DMS114 treated with DMSO at 0.1 percent for 48 hours (cell line): ENCODE results near the gene RND2.
"Not testable (repeated sequence)": the region's sequence is repeated elsewhere in the genome, so short reads cannot be mapped to it uniquely, and the experiment has no call there.

ENCODE experiments used
- DNase-seq: peaks from one replicate; lab custom pipeline; 2025; ENCODE audit not compliant: unreplicated experiment; lab: John Stamatoyannopoulos, UW

The RND2 gene, protein sequence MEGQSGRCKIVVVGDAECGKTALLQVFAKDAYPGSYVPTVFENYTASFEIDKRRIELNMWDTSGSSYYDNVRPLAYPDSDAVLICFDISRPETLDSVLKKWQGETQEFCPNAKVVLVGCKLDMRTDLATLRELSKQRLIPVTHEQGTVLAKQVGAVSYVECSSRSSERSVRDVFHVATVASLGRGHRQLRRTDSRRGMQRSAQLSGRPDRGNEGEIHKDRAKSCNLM

DNA sequence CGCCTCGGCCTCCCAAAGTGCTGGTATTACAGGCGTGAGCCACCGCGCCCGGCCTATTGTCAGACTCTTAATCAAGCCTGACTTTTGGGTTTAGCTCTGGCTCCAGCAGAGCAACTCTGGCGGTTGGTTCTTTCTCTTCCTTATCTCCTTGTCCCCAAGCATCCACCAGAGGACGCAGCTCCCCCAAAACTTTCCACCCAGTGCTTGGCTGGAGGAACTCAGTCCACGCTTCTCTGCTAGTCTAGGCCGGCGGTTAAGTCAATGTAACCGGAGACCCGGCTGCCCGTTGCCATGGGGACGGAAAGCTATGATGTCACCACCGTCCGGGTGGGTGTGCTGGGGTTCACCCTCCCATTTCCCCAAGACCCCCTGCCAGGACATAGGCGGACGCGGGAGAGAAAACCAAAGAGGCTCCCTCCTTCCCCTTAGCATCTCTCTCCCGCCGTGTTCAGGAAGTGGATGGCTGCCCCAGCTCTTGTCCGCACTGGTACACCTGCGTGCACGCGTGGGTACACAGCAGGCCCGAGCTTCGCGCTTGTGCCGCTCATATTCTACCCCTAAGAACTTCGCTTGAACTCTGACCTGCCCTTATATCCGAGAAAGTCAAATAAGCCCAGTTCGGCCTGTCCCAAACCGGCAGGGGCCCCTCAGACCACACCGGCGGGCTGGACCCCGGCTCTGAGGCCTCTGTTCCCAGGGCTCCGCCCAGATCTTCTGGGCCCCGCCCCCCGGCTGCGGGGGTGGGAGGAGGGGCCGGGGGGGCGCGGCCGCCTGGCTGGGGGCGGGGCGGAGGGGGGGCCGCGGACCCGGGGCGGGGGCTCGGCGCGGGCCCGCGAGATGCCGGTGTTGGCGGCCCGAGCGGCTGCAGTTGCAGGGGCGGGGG is at the start of gene RND2:
TSS of gene RND2 (plus strand) at position 825 of the 883 bp plus-strand sequence. CDS start 117 bp downstream, outside the sequence.
- DNase-seq: peak; percentile 80

DNA sequence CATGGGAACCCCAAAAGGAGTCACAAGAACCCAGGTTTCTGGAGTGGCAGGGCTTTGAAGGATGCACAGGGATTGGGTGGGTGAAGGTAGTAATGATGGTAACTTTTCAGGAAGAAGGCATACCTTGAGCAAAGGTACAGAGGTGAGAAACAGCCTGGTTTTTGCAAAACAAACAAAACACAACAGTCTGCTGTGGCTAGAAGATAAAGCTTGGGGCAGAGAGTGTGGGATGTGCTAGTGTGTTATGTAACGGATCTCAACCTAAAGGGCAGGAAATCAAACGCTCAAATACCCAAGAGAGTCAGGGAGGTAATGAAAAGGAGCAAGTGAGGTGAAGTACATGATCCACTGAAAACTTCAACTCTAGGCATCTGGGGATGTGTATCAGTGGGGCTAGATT is 49.8 kb upstream of the RND2 start:
- no peak for DNase-seq

DNA sequence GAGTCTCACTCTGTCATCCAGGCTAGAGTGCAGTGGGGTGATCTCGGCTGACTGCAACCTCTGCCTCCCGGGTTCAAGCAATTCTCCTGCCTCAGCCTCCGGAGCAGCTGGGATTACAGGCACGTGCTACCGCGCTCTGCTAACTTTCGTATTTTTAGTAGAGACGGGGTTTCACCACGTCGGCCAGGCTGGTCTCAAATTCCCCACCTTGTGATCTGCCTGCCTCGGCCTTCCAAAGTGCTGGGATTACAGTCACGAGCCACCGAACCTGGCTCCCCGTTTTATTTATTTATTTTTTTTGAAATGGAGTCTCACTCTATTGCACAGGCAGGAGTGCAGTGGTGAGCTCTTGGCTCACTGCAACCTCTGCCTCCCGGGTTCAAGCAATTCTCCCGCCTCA is 49.3 kb upstream of the RND2 start:
- DNase-seq: not testable (repeated sequence)

DNA sequence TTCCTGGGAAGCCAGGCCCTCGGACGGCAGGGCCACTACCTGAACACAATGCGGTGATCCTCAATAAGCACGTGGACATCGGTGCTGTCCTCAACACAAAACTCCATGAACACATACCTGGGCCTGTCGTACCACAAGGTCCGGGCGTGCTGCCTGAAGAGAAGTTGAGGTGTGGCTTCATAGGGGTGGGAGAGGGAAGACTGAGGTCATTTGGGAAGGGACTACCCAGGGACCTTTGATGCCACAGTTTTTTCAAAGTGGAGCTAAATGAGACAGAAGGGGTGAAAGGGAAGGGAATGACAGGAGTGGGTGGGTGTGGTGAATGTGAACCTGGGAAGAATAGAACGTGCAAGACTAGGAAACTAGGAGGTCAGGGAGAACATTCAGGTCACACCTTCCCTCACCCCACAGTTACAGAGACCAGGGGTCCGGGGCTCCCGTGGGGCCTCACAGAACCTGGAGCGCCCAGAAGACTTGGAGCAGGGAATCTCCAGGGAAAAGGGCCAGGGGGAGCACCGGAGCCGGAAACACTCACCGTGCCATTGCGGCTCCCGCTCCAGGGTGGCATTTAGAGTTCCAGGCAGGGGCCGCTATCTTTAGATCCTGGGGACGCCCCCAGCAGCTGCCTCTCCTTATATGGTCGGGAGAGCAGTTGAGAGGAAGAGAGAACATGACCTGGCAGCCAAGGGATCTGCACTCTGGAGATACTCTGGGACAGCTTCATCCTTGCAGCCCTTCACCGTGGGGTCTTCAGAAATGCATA is 45.3 kb upstream of the RND2 start, which contains the start of gene PTGES3L:
TSS of gene PTGES3L (minus strand) at position 570 of the 763 bp plus-strand sequence. CDS start at position 543, 27 bp downstream.
- peak; percentile 26 for DNase-seq

DNA sequence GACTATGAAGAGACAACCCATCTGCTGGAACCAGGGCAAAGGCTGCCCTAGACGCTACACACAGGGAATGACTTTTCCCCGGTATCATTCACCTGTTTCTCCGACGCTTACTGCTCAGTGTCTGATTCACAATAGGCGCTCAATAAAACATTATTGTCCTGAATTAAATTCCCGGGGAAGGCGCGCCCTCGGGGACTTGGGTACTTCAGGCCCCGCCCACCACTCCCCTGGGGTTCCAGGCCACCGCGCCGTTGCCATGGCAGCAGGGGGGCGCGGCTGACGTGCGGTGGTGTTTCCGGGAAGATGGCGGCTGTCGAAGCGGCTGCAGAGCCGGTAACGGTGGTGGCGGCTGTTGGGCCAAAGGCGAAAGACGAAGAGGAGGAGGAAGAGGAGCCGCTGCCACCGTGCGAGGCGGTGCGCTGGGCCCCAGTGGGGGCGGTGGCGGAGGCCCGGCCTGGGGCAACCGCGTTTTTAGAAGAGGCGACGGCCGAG is 44.7 kb upstream of the RND2 start, which contains the start of gene RUNDC1:
TSS of gene RUNDC1 (plus strand) at position 292 of the 492 bp plus-strand sequence. CDS start at position 304, 12 bp downstream.
- peak; percentile 54 for DNase-seq

DNA sequence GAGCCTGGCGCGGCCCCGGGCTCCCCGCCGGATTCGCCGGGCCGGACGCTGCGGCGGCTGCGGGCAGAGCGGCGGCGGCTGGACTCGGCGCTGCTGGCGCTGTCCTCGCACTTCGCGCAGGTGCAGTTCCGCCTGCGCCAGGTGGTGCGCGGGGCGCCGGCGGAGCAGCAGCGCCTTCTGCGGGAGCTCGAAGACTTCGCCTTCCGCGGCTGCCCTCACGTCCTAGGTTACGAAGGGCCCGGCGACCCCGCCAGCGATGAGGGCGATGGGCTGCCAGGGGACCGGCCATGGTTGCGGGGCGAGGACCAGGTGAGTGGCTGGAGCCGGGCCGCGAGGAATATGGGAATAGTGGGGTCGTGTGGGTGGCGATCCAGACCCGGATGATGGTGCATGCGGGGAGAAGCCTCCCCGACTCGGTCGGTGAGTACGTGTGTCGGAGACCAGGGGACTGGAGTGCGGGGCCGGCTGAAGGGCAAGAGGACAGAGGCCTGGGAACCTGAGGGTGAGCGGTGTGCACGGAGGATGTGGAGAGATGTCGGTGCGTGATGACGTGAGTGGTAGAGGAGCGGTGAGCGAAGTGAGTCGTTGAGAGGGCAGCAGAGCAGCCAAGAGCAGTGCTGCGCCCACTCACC is 44.1 kb upstream of the RND2 start:
- DNase-seq: no peak

DNA sequence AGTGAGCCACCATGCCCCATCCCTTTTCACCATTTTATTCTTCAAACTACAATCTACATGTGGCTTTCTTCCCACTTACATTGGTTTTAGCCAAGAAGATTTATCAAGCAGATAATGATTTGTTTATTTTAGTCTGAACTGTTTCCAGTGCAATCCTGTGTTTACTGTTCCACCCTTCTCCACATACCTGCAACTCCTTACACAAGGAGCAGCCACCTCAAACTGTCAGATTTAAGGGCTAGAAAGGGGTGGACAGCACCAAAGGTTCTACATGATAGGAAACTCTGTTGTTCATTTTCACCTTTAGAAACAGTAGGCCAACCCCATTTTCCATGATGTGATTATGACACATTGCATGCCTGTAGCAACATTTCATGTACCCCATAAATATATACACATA is 42.8 kb upstream of the RND2 start:
- no peak for DNase-seq

DNA sequence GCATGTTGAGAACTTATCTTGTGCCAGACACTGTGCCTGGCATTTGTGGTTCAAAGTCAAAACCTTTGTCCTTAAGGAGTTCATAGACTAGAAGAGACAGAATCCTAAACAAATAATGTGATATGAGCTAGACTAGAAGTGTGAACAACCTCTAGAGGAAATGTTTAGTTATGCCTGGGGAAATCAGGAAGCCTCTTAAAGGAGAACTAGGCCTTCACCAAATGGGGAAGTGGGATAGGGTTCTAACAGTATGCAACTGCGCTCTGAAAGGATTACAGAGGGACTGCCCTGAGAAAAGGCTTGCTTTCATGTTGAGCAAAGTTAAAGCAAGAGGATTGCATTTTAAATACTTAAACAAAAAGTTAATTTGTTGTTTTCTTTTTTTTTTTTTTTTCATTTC is 39.8 kb upstream of the RND2 start:
- DNase-seq: no peak

DNA sequence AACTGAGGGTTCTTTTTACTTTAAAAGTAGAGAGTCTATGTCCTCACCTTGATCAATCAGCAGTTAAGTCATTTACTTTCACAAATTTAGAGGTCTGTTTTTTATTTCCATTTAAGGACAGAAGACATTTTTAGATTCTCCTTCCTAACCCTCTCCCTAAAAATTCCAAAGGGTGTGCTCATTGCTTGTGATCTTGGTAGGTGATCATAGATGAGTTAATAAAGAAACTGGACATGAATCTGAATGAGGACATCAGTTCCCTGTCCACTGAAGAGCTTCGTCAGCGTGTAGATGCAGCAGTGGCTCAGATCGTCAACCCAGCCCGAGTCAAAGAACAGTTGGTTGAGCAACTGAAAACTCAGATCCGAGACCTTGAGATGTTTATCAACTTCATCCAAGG is 35.9 kb upstream of the RND2 start:
- DNase-seq: no peak

DNA sequence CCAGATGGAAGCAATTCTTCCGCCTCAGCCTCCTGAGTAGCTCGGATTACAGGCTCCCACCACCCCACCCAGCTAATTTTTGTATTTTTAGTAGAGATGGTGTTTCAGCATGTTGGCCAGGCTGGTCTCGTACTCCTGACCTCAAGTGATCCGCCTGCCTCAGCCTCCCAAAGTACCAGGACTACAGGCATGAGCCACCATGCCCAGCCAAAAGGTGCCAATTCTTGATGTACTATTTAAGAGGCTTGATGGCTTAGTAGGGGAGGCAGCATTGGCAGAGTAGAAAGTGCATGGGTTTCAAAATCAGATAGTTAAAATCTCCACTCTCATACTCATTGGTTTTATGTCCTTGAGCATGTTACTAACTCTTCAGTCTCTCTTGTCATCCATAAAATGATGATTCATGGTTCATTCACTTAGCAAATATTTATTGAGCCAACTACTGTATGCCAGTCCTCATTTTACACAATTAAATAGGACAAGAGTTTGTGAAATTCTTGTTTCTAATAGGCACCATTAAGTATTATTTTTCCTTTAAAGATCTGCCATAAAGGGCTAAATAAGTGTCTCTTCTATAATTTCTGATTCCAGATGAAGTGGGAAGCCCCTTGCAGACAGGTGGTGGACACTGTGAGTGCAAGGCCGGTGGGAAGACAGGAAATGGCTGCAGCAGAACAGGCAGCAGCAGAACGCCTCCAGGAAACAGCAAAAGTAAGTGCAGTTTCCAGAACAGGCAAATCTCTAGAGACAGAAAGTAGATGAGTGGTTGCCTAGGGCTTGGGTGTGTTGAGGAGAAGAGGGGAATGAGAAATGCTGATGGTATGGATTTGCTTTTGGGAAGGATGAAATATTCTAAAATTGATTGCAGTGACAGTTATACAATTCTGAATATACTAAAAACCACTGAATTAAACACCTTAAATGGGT is 35.0 kb upstream of the RND2 start:
- DNase-seq: no peak

DNA sequence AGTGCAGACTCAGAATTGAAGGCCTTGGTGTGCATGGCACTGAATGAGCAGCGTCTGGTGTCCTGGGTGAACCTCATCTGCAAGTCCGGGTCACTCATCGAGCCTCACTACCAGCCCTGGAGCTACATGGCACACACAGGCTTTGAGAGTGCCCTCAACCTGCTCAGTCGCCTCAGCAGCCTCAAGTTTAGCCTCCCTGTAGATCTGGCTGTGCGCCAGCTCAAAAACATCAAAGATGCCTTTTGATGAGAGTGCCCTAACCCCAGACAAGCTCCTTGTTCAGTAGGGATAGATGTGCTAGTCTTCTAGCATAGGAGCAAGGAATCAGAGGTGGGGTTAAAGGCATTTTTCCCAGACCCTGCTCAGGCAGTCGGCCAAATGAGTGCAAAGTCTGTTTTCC is 33.6 kb upstream of the RND2 start:
- DNase-seq: no peak

DNA sequence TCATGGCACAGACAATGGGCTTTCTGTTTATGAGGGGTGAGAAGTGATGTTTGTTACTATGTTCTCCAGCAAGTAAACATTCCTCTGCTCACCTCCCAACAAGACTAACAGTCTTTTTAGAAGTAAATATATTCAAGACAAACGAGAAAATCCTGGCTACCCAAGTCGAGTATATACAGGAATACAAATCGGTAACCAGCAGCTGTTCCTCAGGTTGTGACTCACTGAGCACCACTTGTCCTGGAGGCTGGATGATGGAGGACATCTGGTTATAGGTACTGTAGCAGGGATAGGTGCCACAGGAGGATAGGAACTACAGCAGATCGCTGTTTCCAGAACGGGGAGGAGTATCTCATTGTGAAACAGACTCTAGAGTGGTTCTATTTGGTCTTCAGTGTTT is 32.2 kb upstream of the RND2 start:
- no peak for DNase-seq

DNA sequence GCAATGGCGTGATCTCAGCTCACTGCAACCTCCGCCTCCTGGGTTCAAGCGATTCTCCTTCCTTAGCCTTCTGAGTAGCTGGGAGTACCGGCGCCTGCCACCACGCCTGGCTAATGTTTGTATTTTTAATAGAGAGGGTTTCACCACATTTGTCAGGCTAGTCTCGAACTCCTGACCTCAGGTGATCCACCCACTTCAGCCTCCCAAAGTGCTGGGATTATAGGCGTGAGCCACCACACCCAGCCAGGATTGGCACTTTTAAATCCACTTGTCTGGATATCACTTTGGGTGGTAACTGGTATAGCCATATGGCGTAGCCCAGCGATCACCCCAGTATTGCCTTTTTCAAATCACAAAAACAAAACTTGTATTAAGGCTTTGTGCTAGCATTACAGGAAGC is 31.1 kb upstream of the RND2 start:
- not testable (repeated sequence) for DNase-seq

DNA sequence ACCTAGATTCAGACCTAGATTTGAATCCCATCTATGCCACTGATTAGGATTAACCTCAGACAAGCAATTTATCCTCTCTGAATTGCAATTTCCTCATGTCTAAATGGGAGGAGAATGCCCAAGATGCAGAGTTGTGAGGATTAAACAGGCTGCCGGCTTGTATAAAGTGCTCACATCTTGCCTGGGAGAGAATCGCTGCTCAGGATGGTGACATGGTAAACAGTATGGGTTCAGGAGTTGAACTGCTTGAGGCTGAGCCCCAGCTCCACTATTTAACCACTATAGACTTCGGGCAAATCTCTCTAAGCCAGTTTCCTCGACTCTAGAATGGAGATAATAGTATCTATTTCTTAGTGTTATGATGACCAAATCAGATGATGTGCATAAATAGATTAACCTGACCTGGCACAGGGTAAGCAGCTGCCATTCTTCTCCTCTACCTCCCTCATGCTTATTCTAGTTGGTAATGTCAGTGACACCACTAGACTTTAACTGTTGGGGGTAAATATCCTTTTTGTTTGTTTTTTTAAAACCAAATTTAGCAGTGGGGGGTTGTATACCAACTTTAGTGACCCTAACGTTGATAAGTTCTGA is 27.5 kb upstream of the RND2 start:
- no peak for DNase-seq

DNA sequence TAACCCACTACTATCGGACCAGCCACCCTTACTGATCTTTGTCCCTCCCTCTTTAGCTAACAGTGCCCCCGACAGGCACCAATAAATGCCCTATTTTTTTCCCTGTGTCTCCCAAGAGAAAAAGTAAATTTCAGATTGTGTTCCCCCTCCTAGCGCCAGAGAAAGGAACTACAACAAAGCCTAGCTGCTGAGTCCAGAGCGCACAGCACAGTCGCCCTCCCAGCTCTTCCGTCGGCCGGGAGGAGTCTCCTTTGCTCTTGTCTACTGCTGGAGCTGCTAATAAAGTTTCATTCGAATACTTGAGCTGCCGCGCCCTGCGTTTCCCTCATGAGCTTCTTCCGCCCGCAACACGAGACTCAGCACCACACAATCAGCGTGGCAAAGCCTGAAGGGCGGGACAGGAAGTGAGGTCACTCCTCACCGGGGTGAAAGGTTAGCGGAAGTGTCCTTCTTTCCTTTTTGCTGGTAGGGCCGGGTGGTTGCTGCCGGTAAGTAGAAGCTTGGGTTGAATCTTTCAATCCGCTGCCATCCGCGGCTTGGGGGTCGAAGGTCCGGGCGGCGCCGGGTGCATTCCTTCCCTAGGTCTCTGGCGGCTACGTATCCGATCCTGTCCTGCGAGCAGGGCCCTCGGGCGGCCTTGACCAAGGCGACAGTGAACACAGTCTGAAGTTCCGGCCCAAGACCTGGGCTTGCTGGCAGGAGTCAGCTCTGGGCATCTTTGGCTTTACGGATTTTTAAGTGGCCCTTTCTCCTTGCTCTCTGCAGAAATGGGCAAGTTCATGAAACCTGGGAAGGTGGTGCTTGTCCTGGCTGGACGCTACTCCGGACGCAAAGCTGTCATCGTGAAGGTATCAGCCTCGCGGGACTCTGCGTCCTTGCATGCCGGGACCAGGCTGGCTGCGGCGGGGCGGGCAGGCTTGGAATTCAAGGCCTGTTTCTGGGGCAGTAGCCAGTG is 26.8 kb upstream of the RND2 start, which contains the start of gene RPL27:
TSS of gene RPL27 (plus strand) at position 436 of the 955 bp plus-strand sequence. CDS start at position 768, 332 bp downstream.
- peak; percentile 99 for DNase-seq

DNA sequence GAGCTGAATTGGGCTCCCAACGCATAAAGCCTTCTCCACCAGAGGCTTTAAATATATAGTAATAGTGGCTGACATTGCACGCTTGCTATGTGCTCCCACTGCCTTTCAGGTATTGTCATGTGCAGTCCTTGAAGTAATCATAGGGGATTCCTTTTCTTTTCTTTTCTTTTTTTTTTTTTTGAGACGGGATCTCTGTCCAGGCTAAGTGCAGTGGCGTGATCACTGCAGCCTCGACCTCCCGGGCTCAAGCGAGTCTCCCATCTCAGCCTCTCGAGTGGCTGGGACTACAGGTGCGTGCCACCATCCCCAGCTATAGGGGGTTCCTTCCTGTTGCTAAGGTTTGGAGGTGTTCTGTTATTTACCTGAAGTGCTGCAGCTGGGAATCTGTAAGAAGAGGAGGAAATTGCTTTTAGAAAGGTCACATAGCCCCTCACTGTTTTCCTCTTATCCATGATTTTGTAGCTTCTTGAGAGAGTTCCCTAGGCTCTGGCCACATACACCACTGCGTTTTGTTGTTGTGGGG is 26.0 kb upstream of the RND2 start:
- DNase-seq: no peak

DNA sequence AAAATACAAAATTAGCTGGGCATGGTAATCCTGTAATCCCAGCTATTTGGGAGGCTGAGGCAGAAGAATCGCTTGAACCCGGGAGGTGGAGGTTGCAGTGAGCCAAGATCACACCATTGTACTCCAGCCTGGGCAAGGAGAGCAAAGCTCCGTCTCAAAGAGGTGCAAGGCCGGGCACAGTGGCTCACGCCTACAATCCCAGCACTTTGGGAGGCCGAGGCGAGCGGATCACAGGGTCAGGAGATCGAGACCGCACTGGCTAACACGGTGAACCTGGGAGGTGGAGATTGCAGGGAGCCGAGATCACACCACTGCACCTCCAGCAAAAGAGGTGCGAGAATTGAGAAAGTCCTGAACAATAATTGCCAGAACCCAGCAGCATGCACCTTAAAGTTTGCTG is 24.1 kb upstream of the RND2 start:
- DNase-seq: not testable (repeated sequence)
